Cardiac muscle cell (in vitro differentiated cells and primary cell): ENCODE data around the gene TMEM255A. TPM values are rescaled to one million over a fixed set of nuclear protein-coding genes. Genes with fewer than 3 reads are reported as not detected.
"Not testable (repeated sequence)": the region's sequence is repeated elsewhere in the genome, so short reads cannot be mapped to it uniquely, and the experiment has no call there.

Experiments
- DNase-seq, 2 donors: peaks; one replicate each; pipeline versions ENCODE4 v3.0.0 to v3.0.0-alpha.2; 2010 to 2017; ENCODE audit warnings: low read depth in 1 of 2, low spot score in 1 of 2
- H3K27ac ChIP-seq: fragments of 200-600 bp; sonication (generic); 2 replicates; pipeline ENCODE4 v1.5.1; 2016
- H3K27me3 ChIP-seq: fragments of 200-600 bp; sonication (generic); 2 replicates; pipeline ENCODE4 v1.6.0; 2016; ENCODE audit warnings: control low read depth
- H3K36me3 ChIP-seq: fragments of 200-600 bp; sonication (generic); 2 replicates; pipeline ENCODE4 v1.5.1; 2016; ENCODE audit warnings: control low read depth
- H3K4me1 ChIP-seq: fragments of 200-600 bp; sonication (generic); 2 replicates; pipeline ENCODE4 v1.8.1; 2017; ENCODE audit warnings: low read depth, mild to moderate bottlenecking, mixed run types
- H3K4me3 ChIP-seq: fragments of 200-600 bp; sonication (generic); 2 replicates; pipeline ENCODE4 v1.5.1; 2016; ENCODE audit warnings: mild to moderate bottlenecking
- H3K9me3 ChIP-seq: fragments of 200-600 bp; sonication (generic); 2 replicates; pipeline ENCODE4 v1.5.1; 2017; ENCODE audit warnings: low read depth, mild to moderate bottlenecking, control low read depth
- polyA plus RNA-seq: library from polyadenylated mRNA; unstranded; fragments of >200 nt; fragmentation: Nextera tagmentation; extraction: Ambion mirVana; gene quantifications from 2 replicates; pipeline ENCODE4 v1.2.1, GENCODE V29; 2016
- total RNA-seq: library from RNA; depleted of rRNA; stranded (reverse); fragments of >200 nt; gene quantifications from 2 replicates; pipeline ENCODE4 v1.2.3, GENCODE V29; 2016
- TF ChIP-seq, protein P1 (sequence below): IDR thresholded peaks from 2 replicates; pipeline ENCODE4 v1.5.1; 2012; ENCODE audit warnings: low read depth, mild to moderate bottlenecking, low read length

TMEM255A gene
- total RNA-seq = 2.3 and 3.1 TPM in 2 replicates
- 5.2 and 9.0 TPM in 2 replicates for polyA plus RNA-seq

DNA sequence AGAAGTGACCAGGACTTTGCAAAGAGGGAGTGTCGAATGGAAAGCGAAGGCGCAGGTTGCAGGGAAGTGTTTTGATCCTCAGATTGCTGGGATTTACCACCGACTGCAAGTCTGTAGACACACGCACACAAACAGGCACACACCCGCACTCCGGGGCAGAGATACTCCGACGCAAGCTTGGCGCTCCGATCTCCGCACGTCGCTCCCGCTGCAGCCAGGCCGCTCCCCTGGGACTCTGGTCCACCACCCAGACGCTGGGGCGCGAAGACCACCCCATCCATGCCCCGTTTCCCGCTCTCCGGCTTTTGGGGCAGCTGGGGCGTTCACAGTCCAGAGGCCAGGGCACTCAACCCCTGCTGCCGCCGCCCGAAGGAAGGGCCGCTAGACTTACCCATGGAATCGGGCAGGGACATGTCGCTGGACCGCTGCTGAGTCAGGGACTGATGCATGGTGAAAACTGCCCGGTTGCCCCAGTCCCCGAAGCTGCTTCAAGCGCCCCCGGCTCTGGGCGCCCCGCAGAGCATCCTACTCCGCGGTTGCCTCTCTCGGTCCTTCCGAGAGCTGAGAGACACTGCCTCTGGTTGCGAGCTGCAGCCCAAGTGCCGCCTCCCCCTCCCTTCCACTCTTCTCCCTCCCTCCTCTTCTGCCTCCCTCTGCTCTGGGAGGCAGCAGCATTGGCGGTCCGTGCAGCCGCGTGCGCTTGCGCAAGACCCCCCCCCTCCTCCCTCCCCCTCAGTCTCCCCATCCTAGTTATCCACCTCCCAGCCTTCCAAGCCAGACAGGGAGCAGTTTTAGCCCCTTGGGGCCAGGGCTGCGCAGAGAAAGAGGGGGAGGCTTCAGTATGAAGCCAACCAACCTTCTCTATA, at the start of gene TMEM255A:
TSS of gene TMEM255A (minus strand) at position 601 of the 866 bp plus-strand sequence. CDS start at position 449, 152 bp downstream.
- no peaks in the 10 kb centered on the region for H3K9me3 ChIP-seq
- TF ChIP-seq, protein P1, sequence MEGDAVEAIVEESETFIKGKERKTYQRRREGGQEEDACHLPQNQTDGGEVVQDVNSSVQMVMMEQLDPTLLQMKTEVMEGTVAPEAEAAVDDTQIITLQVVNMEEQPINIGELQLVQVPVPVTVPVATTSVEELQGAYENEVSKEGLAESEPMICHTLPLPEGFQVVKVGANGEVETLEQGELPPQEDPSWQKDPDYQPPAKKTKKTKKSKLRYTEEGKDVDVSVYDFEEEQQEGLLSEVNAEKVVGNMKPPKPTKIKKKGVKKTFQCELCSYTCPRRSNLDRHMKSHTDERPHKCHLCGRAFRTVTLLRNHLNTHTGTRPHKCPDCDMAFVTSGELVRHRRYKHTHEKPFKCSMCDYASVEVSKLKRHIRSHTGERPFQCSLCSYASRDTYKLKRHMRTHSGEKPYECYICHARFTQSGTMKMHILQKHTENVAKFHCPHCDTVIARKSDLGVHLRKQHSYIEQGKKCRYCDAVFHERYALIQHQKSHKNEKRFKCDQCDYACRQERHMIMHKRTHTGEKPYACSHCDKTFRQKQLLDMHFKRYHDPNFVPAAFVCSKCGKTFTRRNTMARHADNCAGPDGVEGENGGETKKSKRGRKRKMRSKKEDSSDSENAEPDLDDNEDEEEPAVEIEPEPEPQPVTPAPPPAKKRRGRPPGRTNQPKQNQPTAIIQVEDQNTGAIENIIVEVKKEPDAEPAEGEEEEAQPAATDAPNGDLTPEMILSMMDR = no peak
- no peaks in the 10 kb centered on the region for H3K36me3 ChIP-seq
- H3K27ac ChIP-seq = no peak within 1 kb of the TSS
- H3K4me3 ChIP-seq = peak within 1 kb of the TSS; percentile 40
- peak; percentile 17 to 21 for DNase-seq
- peaks cover 40% of the 10 kb centered on the region for H3K27me3 ChIP-seq
- no peaks in the 10 kb centered on the region for H3K4me1 ChIP-seq

DNA sequence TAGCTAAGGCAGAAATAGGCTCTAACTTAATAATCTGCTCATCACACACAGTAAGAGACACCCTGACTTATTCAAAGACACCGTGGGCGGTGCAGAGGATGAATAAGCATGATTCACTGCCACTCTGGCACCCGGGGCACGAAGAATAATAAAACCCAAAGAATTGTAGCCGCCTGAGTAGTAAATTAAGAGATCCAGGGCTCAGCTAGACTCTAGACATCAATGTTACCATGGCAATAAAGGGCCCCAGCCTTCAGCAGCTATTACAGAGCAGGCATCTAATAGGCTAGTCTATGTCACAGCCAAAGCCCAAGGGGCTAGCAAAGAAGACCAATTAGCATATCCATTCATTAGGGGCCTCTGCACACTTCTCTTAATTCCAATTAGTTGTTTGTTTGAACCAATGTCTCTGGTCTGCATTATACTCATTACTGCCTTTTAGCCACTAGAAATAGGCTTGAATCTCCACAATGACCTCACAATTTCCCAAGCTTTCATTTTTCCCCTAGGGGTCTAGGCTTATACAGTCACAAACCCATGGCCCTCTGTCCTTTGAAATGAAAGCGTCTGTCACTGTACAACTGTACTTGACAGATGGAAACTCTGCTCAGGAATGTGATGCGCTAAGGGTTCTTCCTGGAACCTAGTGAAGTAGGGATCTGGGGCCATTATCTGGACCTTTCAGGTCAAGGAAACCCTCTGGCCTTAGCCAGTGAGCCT, 47.6 kb upstream of the TMEM255A start:
- H3K4me1 ChIP-seq = peaks cover 16% of the 10 kb centered on the region

DNA sequence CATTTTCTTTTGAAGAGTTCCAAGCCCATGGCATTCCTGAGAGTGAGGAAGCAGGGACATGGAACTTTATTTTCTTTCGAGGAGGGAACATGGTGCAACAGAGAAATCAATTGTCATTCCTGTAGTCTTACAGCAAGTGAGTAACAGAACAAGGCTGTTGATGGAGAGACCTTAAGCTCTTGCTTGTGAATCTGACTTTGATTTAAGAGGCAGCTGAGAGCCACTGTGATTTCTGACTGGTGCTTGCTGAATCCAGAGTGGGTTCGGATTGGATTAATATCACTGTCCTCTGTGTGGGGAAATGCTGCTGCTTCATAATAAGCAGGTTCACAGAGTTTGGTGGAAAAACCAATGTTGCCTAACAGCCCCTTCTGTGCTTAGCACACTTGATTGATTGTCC, 45.9 kb upstream of the TMEM255A start:
- no peaks in the 10 kb centered on the region for H3K36me3 ChIP-seq
- no peak for DNase-seq
- H3K27ac ChIP-seq = no peak overlapping the region
- H3K9me3 ChIP-seq = no peaks in the 10 kb centered on the region
- H3K4me1 ChIP-seq = peaks cover under 1% of the 10 kb centered on the region
- H3K4me3 ChIP-seq = no peak overlapping the region
- TF ChIP-seq, protein P1 = no peak
- no peaks in the 10 kb centered on the region for H3K27me3 ChIP-seq

More for the DNA sequence above, 47.6 kb upstream of the TMEM255A start:
- Histone ChIP-seq H3K9me3 (no peaks in the 10 kb centered on the region), H3K4me3 (no peak overlapping the region), H3K27me3 (no peaks in the 10 kb centered on the region), H3K36me3 (no peaks in the 10 kb centered on the region), H3K27ac (no peak overlapping the region)
- TF ChIP-seq, protein P1 = no peak
- DNase-seq = no peak

DNA sequence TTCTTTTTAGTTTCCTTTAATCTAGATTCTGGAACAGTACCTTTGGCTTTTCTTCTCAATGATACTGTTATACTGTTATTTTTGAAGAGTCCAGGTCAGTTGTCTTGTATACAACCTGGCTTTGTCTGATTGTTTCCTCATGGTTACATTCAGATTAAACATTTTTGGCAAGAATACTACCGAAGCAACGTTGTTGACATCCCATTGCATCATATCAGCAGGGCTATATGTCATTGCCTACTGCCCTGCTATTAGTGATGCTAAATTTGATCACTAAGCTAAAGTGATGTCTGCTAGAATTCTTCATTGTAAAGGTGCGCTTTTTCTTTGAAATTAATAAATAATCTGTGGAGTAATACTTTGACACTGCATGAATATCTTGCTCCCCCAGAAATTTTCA, 44.8 kb upstream of the TMEM255A start:
- H3K4me3 ChIP-seq = no peak overlapping the region
- no peaks in the 10 kb centered on the region for H3K9me3 ChIP-seq
- no peaks in the 10 kb centered on the region for H3K4me1 ChIP-seq
- H3K27me3 ChIP-seq = no peaks in the 10 kb centered on the region
- DNase-seq = no peak
- H3K36me3 ChIP-seq = no peaks in the 10 kb centered on the region
- TF ChIP-seq, protein P1 = no peak
- no peak overlapping the region for H3K27ac ChIP-seq

DNA sequence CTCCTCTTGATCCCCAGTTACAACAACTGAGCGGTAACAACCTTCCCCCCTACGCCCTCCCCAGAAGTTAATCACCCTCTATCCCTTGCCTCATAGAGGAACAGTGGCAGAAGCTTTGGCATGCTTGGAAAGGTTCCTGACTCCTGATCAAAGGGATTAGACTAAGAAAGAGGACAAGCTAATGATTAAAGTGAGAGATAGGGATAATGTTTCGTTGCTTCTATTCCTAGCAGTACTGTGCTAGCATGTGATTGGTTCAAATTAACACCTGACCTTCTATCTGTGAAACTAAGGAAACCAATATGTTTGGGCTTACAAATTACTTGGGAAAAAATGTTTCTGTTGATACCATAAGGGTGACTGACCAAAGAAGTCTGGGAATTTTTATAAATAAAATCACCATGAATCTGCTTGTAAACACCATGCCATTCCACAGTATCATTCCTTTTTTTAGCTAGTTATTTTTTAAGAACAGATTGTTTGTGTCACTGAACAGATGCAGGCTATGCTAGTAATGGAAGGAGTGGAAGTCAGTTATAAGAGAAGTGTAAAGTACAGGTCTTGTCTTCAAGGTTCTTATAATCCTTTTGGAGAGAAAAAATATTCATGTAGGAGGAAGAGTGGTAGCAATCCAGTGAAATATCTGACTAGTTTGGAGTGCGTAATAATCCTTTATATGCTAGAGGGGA, 39.3 kb upstream of the TMEM255A start:
- Histone ChIP-seq H3K36me3 (no peaks in the 10 kb centered on the region), H3K4me3 (no peak overlapping the region), H3K9me3 (no peaks in the 10 kb centered on the region), H3K27me3 (no peaks in the 10 kb centered on the region), H3K27ac (no peak overlapping the region), H3K4me1 (no peaks in the 10 kb centered on the region)
- DNase-seq = no peak
- TF ChIP-seq, protein P1 = no peak

DNA sequence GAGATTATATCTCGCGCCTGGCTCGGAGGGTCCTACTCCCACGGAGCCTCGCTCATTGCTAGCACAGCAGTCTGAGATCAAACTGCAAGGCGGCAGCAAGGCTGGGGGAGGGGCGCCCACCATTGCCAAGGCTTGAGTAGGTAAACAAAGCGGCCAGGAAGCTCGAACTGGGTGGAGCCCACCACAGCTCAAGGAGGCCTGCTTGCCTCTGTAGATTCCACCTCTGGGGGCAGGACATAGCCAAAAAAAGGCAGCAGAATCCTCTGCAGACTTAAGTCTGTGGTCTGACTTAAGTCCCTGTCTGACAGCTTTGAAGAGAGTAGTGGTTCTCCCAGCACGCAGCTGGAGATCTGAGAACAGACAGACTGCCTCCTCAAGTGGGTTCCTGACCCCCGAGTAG, 33.3 kb upstream of the TMEM255A start:
- not testable (repeated sequence) for H3K27ac ChIP-seq, H3K9me3 ChIP-seq, H3K36me3 ChIP-seq, H3K4me3 ChIP-seq, H3K4me1 ChIP-seq, DNase-seq, H3K27me3 ChIP-seq
